ENCODE measurements around the gene CNTNAP2.

Gene CNTNAP2

GRCh38 chr7:146690987-146691386 lies 574.4 kb downstream of the CNTNAP2 start:
- DNase-seq (ENCODE audit: low read depth): no peak

GRCh38 chr7:146698995-146699610 lies 582.5 kb downstream of the CNTNAP2 start:
- no peak for DNase-seq (ENCODE audit: low read depth)

GRCh38 chr7:146700015-146700560 lies 583.5 kb downstream of the CNTNAP2 start:
- no peak for DNase-seq (ENCODE audit: low read depth)

- no peak for DNase-seq (ENCODE audit: low read depth)
Measured at GRCh38 chr7:146701166-146701565, 584.6 kb downstream of the CNTNAP2 start.

DNA sequence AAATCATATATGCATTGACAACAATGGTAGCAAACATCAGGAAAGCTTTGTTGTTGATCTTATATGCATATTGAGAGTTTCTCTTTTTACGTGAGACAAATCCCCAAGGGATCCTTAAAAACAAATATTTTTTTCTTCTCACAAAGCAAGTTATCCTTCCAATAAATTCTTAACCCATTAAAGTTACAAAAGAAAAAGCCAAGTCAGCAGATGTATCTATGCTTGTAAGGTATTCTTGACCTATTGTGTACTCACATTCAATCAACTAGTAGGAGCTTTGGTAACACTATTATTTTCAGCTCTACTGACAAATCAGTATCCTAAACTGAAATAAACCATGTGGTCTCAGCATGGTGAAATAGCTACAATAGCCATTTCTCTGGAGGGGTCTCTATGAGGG lies 586.3 kb downstream of the CNTNAP2 start:
- DNase-seq (ENCODE audit: low read depth): no peak

DNA sequence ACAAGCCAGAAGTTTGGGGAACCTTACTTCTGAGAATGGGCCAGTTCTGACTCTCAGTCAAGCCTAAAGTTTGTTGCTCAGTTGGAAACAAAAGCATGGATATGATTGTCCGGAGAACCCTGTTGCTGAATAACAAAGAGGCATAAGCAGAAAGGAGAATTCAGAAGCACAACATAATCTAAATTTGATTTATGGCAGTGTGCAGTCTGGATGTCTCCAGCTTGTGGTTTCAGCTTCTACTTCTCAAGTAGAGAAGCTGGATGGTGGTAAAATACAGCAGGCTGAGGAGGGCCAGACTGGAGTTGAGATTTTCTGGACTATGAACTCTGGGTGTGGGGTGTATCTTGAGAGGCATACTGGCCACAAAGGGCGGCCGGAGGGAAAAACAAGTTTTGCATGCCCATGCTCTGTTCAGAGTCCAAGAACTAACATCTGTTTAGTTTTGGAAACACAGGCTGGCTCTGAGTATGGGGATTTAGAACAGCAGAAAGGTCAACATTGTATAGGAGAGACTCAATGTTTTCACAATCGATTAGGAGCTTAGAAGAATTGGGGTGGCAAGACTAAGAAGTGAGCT lies 592.9 kb downstream of the CNTNAP2 start:
- no peak for DNase-seq (ENCODE audit: low read depth)

DNA sequence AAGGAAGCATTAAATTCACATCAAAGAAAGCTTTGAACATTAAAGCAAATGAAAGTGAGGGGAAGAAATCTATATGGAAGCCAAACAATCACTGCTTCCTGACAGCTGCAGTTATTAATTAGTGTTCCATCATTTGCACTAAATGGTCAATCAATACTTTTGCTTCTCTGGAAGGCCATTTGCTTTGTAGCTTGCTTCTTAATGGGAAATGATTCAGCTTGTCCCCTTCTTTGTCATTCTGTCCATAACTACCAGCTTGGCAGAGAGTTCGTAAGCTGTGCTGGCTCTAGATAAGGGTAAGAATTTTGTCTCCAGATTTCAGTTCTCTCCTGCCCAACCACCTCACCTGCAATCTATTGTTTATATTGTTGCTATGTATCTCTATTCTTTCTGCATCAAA lies 596.6 kb downstream of the CNTNAP2 start:
- DNase-seq (ENCODE audit: low read depth): no peak

GRCh38 chr7:146713934-146714333 lies 597.3 kb downstream of the CNTNAP2 start:
- DNase-seq (ENCODE audit: low read depth): no peak

DNA sequence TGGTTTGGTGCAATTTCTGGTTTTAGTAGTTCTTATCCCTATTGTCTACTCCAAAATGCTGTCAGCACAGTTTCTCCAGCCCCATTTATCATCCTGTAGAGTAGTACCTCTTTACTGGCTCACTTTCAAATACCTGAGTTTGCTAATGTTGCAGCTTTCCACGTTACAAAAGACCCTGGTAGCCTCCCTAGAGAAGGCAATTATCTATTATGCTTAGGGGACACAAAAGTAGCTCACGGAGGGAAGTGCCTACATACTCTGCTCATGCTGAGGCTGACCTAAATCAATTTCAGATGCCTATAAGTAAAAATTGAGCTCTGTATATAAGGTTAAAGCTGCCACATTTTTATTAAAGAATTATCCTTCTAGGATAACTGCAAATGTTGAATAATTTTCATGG lies 603.6 kb downstream of the CNTNAP2 start:
- DNase-seq (ENCODE audit: low read depth): no peak

GRCh38 chr7:146722986-146723385 lies 606.4 kb downstream of the CNTNAP2 start:
- DNase-seq (ENCODE audit: low read depth): no peak

- no peak for DNase-seq (ENCODE audit: low read depth)
Measured at GRCh38 chr7:146725520-146725919, 608.9 kb downstream of the CNTNAP2 start.

DNA sequence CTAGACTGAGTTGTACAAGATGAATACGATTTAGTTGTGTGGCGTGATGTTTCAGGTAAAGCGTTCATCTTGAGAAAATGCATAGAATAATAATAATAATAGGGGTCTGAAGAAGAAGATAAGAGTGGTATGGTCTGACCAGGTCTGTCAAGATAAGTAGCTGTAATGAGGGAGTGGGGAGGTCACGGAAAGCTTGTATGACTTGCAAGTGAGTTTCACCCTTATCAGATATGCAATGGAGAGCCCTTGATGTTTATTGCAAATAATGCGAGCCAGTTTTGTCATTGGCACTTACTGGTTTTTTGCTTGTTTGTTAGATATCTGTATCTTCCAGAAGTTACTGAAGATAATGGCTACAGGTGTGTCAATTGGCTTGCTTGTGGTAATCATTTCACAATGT lies 611.5 kb downstream of the CNTNAP2 start:
- no peak for DNase-seq (ENCODE audit: low read depth)

GRCh38 chr7:146728611-146729010 lies 612.0 kb downstream of the CNTNAP2 start:
- no peak for DNase-seq (ENCODE audit: low read depth)

DNA sequence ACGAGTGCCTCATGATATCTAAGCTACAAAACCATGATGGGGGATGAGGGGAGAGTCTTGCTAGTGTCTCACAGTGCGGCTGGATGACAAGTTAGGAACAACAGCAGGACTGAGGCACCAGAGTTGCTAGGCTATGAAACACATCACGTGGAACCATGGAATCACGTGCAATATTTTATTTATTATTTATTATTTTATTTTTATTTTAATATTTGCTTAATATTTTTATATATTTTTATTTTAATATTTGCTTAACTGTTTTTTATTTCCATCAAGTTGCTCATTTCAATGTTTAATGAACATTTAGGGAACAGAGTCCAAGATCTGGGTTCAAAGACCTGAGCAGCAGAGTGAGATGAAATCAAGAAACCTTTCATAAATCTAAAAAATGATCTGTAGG lies 614.6 kb downstream of the CNTNAP2 start:
- DNase-seq (ENCODE audit: low read depth): no peak

DNA sequence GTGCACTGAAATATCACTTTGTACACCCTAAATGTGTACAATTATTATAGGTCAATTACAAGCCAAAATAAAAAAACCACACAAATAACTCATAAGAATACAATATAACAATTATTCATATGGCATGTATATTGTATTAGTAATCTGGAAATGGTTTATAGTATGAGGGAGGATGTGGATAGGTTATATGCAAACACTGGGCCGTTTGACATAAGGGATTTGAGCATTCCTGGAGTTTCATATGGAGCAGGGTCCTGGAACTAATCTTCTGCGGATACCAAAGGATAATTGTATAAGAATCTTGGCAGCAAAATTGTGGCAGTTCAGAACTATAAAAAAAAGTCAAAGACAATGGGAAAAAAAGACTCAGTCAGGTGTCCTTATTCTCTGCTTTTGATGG lies 619.4 kb downstream of the CNTNAP2 start:
- no peak for DNase-seq (ENCODE audit: low read depth)

- DNase-seq (ENCODE audit: low read depth): no peak
Measured at GRCh38 chr7:146736446-146737190, 620.0 kb downstream of the CNTNAP2 start.

GRCh38 chr7:146740039-146740438 lies 623.4 kb downstream of the CNTNAP2 start:
- no peak for DNase-seq (ENCODE audit: low read depth)

DNA sequence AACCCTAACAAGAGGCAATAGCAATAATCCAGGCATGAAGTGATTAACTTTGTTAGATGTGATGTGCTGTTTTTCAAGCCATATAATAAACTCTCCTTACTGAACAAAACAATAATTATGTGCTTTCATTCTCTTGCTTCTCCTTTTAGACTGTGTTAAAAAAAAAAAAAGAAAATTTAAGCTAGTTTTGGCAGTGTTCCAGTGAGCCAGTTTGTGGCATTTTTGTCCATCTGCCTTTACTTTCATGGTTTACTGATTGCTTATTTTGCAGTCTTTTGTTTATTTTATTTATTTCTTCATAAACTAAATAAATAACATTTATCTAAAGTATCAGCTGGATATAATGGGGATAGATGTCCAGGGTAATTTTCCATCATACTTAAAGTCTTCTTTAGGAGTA lies 625.3 kb downstream of the CNTNAP2 start:
- no peak for DNase-seq (ENCODE audit: low read depth)

DNA sequence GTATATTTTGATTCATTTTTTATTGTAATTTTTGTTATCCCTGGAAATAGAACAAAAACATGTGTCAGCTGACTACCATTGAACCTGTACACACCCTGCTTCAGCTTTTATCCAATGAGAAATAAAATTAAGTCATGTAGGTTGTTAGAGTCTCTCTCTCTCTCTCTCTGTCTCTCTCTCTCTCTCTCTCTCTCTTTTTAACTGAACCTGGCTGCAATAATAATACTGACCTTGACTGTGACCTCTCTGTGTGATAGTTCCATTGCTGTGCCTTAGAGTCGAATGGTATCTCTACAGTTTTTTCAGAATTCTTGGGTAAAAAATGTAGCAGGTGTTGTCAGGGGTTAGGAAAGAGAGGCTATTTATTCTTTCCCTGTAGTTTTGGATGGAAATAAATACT lies 637.8 kb downstream of the CNTNAP2 start:
- DNase-seq (ENCODE audit: low read depth): no peak

GRCh38 chr7:146755585-146755984 lies 639.0 kb downstream of the CNTNAP2 start:
- no peak for DNase-seq (ENCODE audit: low read depth)

- DNase-seq (ENCODE audit: low read depth): no peak
Measured at GRCh38 chr7:146764458-146764857, 647.9 kb downstream of the CNTNAP2 start.

DNA sequence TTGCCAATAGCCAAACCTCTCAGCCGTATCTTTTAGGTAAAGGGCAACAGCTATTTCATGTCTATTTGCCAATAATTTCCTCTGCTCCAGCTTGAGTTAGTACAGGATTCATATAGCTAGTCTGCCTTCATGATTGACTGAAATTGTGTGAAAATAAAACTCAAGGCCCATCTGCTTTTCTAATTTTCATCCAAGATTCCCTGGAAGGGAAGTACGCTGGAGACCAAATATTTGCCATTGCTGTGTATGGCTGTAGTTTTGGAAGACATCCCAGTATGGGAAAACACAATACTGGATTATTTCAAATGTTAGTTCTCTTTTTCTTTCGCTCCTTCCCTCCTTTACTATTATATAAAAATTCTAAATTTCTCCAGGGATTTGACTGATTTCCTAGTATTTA lies 652.4 kb downstream of the CNTNAP2 start:
- DNase-seq (ENCODE audit: low read depth): no peak

GRCh38 chr7:146772601-146773000 lies 656.0 kb downstream of the CNTNAP2 start:
- no peak for DNase-seq (ENCODE audit: low read depth)

All from stimulated activated CD8-positive, alpha-beta memory T cell treated with anti-CD3 and anti-CD28 coated beads, Interleukin-12 subunit alpha, Interleukin-12 subunit beta, amount 100 ng/mL, for 1 hour (primary cell).